Activated CD4-positive, CD25-positive, alpha-beta regulatory T cell (primary cell): Measurements from ENCODE around the gene CDK9.
"Not testable (repeated sequence)": the region's sequence is repeated elsewhere in the genome, so short reads cannot be mapped to it uniquely, and the experiment has no call there.

ENCODE experiments used
- DNase-seq, 4 experiments: peaks; one replicate each; lab custom pipeline; 2025; lab: John Stamatoyannopoulos, UW

The CDK9 gene

DNA sequence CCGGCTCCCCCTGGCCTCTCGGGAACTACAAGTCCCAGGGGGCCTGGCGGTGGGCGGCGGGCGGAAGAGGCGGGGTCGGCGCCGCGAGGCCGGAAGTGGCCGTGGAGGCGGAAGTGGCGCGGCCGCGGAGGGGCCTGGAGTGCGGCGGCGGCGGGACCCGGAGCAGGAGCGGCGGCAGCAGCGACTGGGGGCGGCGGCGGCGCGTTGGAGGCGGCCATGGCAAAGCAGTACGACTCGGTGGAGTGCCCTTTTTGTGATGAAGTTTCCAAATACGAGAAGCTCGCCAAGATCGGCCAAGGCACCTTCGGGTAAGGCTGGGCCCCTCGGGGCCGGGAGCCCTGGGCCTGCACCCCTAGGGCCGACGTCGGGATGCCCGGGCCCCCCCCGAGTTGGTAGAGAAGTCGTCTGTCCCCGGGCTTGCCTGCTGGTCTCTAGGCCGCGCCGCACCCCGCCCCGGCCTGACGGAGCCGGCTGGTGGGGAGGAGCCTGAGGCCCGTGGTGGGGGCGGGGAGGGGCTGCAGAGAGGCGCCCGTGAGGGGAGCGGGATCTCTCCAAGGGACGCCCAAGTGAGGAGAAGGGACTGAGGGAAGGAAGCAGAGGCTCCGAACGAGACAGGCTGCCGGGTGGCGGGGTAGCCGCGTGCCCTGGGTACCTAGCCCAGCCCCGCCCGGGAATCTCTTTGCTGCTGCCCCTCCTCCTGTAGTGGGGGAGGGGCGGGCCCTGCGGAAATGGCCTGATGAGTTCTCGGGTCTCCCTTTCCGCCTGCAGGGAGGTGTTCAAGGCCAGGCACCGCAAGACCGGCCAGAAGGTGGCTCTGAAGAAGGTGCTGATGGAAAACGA, at the start of gene CDK9:
Gene CDK9, plus strand, starts transcription at position 102 of the 840 bp plus-strand sequence. Its CDS starts 115 bp downstream, at position 217.
- peak; percentile 84 to 89 (median 85) for DNase-seq

DNA sequence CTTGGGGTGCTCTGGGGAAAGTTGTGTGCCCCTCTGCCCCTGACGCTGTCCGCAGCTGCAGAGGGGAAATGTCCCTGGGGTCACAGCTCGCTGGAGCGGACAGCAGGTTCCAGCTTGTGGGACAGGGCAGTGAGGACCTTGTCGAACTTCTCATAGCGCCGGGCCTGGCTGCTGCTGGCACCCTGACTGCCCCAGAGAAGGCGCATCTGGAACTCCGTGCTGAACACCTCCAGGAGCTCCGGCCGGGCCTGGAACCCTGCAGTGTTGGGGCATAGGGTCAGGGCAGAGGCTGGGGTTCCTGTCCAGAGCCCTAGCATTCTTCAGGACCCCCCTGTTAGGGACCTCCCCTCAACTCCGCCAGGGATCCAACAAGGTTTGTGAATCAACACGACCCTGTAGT, 47.2 kb upstream of the CDK9 start:
- no peak for DNase-seq

DNA sequence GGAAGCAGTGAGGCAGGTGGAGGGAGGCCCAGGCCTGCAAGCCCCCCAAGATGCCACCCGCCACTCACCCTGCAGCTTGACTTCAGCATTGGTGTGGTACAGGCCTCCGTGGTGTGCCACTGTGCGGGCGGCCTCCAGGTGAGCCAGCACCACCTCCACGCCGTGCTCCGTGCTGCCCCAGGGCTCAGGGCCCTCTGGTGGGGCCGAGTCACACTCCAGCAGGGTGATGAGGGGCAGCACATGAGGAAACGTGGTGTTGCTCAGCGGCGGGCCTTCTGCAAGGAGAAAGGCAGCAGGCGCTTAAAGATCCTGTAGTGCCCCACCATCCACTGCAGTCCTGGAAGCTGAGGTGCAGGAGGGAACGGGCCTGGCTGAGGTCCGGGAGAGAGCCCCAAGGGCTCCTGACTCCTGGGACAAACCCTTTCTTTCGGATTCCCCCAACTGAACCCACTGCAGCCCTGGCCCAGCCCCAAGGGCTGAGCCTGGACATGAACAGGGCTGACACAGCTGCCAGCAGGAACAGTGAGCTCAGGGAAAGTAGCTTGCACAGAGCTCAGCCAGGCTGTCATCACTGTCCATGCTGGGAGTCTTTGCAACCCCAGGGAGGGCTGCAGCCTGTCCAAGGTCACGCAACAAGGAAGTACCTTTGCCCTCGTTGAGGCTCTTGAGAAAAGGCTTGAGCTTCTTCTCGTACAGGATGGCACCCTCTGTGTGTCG, 46.1 kb upstream of the CDK9 start:
- DNase-seq: no peak

DNA sequence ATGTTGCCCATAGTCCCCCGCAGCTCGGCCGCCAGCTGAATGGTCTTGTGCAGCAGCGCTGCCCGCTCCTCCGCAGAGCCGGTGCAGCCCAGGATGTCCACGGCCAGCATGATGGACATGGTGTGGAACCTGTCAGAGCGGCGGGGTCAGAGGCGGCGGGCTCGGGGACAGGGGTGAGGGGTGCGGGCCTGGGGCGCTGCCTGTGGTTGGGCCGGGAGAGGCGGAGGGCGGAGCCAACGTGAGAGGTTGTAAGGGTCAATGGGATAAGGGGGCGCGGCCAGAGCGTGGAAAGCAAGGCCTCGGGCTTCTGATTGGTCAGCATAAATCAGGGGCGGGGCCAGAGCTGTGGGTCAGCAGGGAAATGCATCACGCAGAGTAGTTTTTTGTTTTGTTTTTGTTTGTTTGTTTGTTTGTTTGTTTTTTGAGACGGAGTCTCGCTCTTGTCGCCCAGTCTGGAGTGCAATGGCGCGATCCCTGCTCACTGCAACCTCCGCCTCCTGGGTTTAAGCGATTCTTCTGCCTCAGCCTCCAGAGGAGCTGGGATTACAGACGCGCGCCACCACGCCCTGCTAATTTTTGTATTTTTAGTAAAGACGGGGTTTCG, 43.9 kb upstream of the CDK9 start:
- DNase-seq: no peak

DNA sequence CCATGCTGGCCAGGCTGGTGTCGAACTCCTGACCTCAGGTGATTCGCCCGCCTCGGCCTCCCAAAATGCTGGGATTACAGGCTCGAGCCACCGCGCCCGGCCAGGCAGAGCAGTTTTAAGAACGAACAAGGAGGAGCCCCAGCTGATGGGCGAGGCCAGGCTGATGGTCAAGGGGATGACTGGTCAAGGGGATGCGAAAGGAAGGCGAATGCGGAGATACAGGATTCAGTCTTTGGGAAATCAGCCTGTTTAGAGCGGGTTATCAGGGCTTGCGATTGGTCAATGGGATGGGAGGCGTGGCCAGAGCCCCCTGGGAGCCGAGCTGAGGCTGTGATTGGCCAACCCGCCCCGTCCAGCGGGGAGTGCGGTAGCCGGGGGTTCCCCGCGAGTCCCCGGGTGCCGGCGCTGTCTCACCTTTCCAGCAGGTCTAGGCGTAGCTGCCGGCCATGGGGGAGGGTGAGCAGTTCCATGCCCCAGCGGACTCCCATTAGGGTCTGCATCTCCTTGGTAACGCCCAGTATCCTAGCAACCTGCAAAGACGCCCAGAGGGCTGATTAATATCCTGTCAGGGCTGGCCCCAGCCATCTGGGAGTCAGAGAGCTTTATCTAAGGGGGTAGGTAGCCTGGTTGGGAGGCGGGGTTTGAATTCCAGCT, 43.3 kb upstream of the CDK9 start:
- DNase-seq: no peak

DNA sequence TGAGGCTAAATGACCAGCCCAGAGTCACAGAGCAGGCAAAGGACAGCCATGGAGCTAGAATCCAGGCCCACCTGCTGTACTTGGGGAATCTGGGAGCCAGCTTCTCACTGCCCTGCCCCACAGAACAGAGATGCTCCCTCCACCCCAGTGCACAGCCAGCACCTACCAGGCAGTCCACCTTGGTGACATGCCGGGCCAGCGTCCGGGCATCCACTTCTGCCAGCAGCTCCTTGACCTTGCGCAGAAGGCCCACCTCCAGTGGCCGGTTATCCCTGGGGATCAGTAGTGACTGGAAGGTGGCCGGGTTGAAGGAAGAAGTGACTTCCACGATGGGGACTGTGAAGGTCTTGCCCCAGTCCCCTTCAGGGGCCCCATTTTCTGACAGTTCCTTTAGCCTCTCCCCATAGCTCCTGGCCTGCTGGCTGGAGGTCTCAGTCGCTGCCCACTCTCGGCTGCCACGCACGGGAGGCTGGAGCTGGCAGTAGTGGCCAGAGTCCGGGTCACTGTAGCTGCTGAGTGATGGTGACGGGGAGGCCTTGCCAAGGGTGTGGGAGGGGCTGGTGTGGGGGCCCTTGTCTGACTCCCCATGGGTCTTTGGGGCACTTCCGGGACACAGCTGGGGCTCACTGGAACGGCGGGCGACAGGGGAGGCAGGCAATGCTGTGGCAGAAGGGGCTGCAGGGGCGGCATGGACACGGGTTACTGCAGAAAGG, 41.3 kb upstream of the CDK9 start:
- no peak for DNase-seq

DNA sequence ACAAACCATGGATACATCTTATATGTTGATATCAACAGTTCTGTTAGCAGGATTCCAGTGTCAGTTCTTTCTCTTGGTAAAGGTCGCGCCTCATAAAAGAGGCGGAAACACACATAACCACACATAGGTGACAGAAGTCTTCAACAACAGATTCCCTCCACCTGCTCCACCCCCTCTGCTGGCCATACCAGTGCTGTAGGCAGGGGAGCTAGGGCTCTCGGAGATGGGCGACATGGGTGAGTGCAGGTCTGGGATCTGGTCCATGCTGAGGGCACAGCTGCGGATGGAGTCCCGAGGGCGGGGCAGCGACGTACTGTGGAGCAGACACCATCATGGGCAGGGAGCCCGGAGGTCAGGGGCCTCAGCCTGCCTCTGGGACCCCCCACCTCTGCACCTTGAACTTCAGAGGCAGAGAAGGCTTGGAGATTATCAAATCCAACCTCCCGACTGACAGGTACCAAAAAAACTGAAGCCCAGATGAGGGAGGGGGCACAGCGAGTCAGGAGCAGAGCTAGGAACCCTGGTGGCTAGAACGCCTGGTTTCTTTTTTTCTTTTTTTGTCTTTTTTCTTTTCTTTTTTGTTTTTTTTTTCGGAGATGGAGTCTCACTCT, 38.8 kb upstream of the CDK9 start:
- no peak for DNase-seq

DNA sequence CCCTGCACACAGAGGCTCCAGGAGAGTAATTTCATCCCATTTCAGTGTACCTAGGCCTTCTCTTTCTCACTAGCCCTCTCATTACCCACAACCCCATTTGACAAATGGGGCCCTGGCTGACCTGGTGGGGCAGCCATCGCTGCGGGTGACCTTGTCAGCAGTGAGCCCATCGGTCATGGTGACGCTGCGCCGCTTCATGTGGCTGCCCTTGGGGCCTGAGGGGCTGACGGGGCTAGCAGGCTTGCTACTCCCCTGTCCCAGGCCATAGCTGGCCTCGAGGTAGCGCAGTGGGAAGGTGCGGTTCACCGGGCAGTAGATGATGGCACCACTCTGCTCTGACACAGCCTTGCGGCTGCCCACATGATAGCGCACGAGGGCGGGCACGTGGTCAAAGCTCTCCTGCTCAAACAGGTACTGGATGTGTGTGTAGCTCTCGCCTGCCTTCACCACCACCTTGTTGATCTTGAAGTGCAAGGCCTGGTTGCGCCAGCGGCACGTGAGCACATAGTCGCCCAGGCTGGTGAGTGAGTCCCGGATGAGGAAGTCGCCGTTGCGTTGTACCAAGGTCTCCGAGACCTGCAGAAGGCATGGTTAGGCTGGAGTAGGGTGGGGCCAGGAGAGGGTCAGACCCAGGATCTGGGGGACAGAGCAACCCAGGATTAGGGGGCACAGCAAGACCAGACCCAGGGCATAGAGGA, 36.6 kb upstream of the CDK9 start:
- DNase-seq: no peak

DNA sequence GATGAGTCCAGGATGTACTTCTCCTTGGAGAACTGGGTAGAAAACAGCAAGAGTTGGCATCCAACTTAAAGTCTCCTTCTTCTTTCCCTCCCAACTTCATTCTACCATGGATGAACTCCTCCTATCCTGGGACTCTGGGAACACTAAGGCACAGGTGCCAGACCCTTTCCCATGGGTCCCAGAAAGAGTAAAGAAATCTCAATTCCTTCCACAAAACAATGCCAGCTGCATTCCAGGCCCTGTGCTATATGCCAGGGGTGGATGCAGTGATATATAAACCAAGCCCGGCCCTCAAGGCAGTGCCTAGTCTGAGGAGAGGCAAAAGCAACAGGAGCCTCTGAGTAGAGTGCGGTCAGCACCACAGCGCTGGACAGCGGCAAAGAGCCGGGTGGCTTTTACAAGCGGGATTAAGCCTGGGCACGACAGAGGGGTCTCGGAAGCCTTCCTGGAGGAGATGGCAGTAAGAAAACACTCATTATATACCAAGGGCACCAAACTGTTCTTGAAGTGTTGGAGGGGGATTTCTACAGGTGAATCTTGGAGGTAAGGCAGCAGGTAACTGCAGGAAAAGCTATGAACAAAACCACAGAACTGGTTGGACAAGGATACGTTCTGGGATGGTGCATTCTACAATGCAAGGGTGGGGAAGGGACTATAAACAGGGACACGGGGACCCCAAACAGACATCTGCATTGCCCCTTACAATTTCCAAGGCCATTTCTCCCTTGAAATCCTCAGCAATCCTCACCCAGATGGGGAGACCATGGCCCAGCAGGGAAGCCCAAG, 34.4 kb upstream of the CDK9 start:
- DNase-seq: no peak

DNA sequence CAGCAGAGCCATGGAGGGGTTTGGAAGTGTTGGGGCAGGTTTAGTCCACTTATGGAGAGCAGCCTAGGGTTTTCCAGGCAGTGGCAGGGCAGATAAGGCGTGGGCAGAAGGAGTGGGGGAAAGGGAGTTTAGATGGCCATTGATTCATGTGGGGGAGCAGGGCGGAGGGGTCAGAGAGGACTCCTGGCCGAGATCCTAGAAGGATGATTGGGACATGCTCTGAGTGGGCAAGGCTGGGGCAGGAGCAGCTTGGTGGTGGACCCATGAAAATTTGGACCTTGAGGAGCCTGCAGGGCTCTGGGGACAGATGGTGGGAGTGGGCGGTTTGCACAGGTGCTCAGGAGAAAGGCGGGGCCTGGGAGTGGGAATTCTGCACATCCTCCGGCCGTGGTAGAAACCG, 32.7 kb upstream of the CDK9 start:
- DNase-seq: no peak

DNA sequence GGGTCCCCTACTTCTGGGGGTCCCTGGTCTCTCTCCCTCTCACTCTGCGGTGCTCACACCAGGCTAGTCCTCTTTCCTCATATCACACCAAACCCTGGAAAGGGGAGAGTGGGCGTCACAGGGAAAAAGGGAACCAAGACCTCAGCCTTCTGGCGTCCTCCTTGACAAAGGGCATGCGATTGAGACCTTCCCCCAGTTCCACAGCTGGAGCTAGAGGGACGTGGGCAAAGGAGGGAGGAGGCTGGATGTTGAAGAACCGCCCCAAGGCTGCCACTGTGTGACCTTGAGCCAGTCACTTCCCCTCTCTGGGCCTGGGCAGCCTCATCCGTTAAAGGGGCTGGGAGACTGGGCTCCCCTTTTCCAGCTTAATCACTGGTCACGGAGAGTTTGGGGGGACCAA, 32.2 kb upstream of the CDK9 start:
- DNase-seq: no peak

DNA sequence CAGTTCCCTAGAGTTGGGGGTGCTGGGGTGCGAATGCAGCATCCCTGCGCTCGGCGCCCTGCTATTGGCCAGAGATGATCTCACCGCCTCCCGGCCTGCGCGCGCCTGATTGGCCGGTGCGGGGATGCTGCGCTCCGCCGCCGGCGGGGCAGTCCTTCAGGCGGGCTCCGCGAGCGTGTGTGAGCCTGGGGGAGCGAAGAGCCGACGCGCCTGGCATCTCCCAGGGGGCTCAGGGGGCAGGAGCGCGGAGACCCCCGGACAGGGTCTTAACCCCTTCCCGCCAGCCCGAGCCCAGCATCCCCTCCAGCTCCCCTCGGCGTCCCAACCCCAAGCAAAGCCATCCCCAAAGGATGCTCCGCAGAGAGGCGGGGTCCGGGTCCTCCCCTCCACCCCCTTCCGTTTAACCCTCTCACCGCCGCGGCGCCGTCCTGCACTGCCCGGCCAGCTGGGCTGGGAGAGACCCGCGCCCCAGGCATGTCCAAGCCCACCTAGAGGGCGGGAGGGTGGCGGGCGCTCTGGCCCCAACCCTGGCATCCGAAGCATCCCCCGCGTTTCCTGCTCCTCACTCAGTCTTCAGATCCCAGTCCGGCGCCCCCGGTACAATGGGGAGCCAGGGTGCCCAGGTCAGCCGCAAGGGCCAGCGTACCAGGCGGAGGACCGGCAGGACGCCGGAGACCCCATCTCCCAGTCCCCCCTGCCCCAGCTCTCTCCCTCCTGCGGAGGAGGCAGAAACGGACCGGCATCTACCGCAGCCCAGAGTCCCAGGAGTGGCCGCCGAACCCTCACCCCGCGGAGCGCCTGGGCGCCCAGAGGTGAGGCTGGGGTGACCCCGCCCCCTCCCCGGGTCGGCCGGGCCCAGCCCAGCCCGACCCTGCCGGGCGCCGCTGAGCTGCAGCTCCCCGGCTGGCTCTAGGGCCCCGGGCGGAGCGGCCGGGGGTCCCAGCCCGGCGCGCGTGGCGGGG, 31.5 kb upstream of the CDK9 start:
- DNase-seq: no peak

DNA sequence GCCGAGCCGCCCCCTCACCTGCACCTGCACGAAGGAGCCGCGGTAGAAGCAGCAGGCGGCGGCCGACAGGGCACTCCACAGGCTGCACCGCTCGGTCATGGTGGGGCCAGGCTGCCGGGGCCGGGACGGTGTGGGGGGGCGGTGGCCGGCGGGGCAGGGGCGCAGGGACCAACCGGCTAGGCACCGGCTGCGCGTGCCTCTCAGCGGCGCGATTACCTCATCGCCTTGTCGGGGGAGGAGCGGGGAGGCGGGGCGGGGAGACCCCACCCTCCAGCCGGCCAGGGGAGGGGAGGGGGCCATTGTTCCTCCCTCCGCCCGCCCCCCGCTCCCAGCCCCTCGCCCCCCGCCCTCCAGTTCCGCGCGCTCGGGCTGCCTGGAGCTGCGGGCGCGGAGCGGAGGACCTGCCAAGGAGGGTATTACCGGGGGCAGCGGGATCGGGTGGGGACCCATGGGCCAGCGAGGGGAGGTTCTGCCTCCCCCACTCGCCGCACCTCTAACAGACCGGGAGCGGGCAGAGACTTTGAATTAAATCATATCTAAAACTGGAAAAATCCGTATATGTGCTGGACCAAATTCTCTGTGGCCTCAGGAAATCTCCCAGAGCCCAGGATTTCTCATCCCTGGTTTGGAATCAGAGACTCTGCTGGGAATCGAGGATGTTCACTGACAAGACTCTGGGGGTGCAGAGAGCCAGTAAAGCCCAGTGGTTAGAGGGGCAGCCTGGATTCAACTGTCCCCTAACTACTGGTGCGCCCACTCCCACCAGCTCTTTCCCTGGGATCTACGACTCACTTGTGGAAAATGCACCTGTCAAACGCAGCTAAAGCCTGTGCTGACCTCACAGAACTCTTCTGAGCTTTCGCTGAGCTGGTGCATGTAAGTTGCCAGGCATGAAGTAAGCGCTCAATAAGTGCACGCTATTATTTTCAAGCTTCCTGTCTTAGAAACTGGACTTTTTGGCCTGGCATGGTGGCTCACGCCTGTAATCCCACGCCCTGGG, 30.5 kb upstream of the CDK9 start:
- DNase-seq: no peak

DNA sequence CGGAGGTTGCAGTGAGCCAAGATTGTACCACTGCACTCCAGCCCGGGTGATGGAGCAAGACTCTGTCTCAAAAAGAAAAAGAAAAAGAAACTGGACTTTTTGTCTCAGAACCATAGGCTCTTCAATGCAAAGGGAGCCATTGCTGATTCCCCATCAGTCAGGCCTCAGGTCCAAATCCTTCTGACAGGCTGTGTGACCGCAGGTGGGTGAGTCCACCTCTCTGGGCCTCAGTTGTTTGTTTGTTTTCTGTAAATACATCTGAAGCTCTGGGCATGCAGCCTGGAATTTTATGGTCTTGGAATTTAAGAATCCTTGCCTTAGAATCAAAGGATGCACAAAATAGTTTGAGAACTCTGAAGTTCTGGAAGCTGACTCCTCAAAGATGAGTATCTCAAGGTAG, 29.6 kb upstream of the CDK9 start:
- no peak for DNase-seq

DNA sequence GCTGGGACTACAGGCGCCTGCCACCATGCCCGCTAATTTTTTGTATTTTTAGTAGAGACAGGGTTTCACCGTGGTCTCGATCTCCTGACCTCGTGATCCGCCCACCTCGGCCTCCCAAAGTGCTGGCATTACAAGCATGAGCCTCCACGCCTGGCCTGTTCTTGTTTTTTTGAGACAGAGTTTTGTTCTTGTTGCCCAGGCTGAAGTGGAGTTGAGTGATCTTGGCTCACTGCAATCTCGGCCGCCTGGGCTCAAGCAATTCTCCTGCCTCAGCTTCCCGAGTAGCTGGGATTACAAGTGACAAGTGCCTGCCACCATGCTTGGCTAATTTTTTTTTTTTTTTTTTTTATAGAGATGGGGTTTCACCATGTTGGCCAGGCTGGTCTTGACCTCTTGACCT, 29.1 kb upstream of the CDK9 start:
- DNase-seq: not testable (repeated sequence)

DNA sequence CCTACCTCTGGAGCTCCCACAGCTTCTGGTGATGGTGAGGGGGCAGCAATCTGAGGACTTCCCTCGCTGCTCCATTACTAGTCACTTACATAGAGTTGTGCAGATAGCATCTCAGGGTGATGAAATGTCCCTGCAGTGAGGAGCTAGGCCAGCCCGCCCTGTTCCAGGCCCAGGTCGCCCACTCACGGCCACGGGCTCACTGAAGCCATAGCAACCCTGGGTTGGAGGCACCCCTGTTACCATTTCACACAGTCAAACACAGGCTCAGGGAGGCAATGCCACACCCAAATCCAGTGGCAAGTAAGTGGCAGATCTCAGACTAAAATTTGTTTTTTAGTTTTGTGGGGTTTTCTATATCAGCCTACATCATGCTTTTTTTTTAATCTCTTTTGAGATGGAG, 27.0 kb upstream of the CDK9 start:
- no peak for DNase-seq

DNA sequence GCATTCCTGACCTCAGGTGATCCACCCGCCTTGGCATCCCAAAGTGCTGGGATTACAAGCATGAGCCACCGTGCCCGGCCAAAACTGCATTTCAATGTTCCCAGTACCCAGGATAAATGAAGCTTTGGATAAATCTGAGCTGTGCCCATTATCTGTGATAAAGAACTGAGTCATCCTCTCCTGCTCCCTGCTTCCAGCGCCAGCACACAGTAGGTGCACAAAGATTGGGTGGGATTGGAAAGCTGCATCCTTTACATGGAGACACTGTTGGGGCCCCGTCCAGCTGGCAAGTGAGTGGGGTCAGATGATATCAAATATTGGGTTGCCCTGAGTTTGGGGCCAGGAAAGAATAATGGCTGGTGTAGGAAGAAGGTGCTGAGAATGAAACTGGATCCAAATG, 24.8 kb upstream of the CDK9 start:
- DNase-seq: no peak
